H1 (cell line): ENCODE data around the gene CCT5. TPM values are rescaled to one million over a fixed set of nuclear protein-coding genes. Genes with fewer than 3 reads are reported as not detected.

ENCODE experiments used
- CTCF ChIA-PET: fragments of 300-600 bp; sonication (Branson Sonifier 250); formaldehyde crosslinking; loops from one replicate; lab custom pipeline; 2021; ENCODE audit not compliant: partially characterized antibody; lab: Charles Lee
- POLR2A ChIA-PET: fragments of 300-600 bp; sonication (Branson Sonifier 250); formaldehyde crosslinking; loops from one replicate; lab custom pipeline; 2021; ENCODE audit warnings: inconsistent platforms; ENCODE audit not compliant: partially characterized antibody; lab: Charles Lee
- DNase-seq, 2 experiments: peaks; one replicate each; pipeline versions ENCODE4 v3.0.0 to v3.0.0-alpha.2; 2010 to 2022; ENCODE audit warnings: low spot score in 2 of 2, low read depth in 1 of 2, mixed read lengths in 1 of 2
- FAIRE-seq: peaks from 2 replicates; lab custom pipeline; 2011; peaks lifted over from hg19 to GRCh38; lab: Jason Lieb, UNC
- H2AFZ ChIP-seq: 2 replicates; pipeline ENCODE4 v1.8.1; 2012; ENCODE audit warnings: low read length, inconsistent platforms
- H2AK5ac ChIP-seq: 2 replicates; pipeline ENCODE4 v1.6.1; 2013; ENCODE audit warnings: low read depth, low read length
- H2BK120ac ChIP-seq: replicated peaks from 2 replicates; pipeline ENCODE3; 2013; ENCODE audit warnings: low read depth, low read length, inconsistent platforms
- H2BK12ac ChIP-seq: 2 replicates; pipeline ENCODE4 v1.6.1; 2013; ENCODE audit warnings: low read depth, low read length
- H2BK15ac ChIP-seq: 2 replicates; pipeline ENCODE4 v1.6.1; 2013; ENCODE audit warnings: low read length
- H2BK20ac ChIP-seq: 2 replicates; pipeline ENCODE4 v1.6.1; 2013; ENCODE audit warnings: low read length
- H2BK5ac ChIP-seq: 2 replicates; pipeline ENCODE4 v1.6.1; 2013; ENCODE audit warnings: low read depth, low read length
- H3K14ac ChIP-seq: 2 replicates; pipeline ENCODE4 v1.6.1; 2013; ENCODE audit warnings: inconsistent platforms; ENCODE audit not compliant: insufficient read length
- H3K18ac ChIP-seq: 2 replicates; pipeline ENCODE4 v1.6.1; 2013; ENCODE audit warnings: low read length; ENCODE audit errors: extremely low read depth
- H3K23ac ChIP-seq: 2 replicates; pipeline ENCODE4 v1.6.1; 2013; ENCODE audit warnings: inconsistent platforms; ENCODE audit not compliant: insufficient read length
- H3K23me2 ChIP-seq: 2 replicates; pipeline ENCODE4 v1.6.1; 2013; ENCODE audit warnings: low read depth, low read length
- H3K27ac ChIP-seq: 2 replicates; pipeline ENCODE4 v1.6.1; 2011; ENCODE audit warnings: low read depth, low read length, inconsistent platforms
- H3K27me3 ChIP-seq, 4 experiments: replicated peaks in 1 of 4; 1 replicate in 1 of 4; 2 replicates in 3 of 4; pipeline versions ENCODE4 v1.6.1 to v1.8.1; 2011 to 2013; ENCODE audit warnings: low read length in 3 of 4, mild to moderate bottlenecking in 3 of 4, inconsistent platforms in 2 of 4, mixed read lengths in 2 of 4, moderate library complexity in 1 of 4; ENCODE audit not compliant: control insufficient read depth in 3 of 4, insufficient read depth in 3 of 4; ENCODE audit errors: extremely low read depth in 1 of 4
- H3K36me3 ChIP-seq, 4 experiments: 2 replicates each; pipeline versions ENCODE4 v1.6.1 to v1.8.1; 2011 to 2013; ENCODE audit warnings: mild to moderate bottlenecking in 4 of 4, low read length in 3 of 4, moderate library complexity in 2 of 4, control low read depth in 1 of 4, inconsistent platforms in 1 of 4; ENCODE audit not compliant: insufficient read depth in 4 of 4, control insufficient read depth in 2 of 4
- H3K4ac ChIP-seq: replicated peaks from 2 replicates; pipeline ENCODE3; 2013; ENCODE audit warnings: low read length, low read depth, mixed read lengths, inconsistent platforms; ENCODE audit not compliant: insufficient read length
- H3K4me1 ChIP-seq, 4 experiments: replicated peaks in 1 of 4; 1 replicate in 1 of 4; 2 replicates in 3 of 4; pipeline versions ENCODE4 v1.6.1 to v1.8.1; 2011 to 2013; ENCODE audit warnings: low read length in 3 of 4, inconsistent platforms in 2 of 4, mixed read lengths in 1 of 4; ENCODE audit not compliant: insufficient read depth in 4 of 4, control insufficient read depth in 3 of 4
- H3K4me2 ChIP-seq, 2 experiments: 2 replicates each; pipeline versions ENCODE4 v1.6.1 to v1.8.1; 2011 to 2013; ENCODE audit warnings: low read depth in 2 of 2, low read length in 2 of 2, control low read depth in 1 of 2, inconsistent platforms in 1 of 2, mild to moderate bottlenecking in 1 of 2; ENCODE audit not compliant: insufficient read depth in 1 of 2
- H3K4me3 ChIP-seq, 4 experiments: fragments of 200-600, 300-600 bp in 1 of 4; sonication (generic), shearing (Covaris generic), sonication (Bioruptor Twin) in 1 of 4; 2 replicates each; pipeline versions ENCODE4 v1.5.1 to v1.8.1; 2011 to 2016; ENCODE audit warnings: low read length in 4 of 4, low read depth in 3 of 4, control low read depth in 2 of 4, inconsistent platforms in 2 of 4, mild to moderate bottlenecking in 2 of 4, mixed read lengths in 1 of 4, moderate library complexity in 1 of 4; ENCODE audit not compliant: insufficient read depth in 2 of 4; ENCODE audit errors: extremely low read depth in 1 of 4
- H3K56ac ChIP-seq: replicated peaks from 2 replicates; pipeline ENCODE3; 2013; ENCODE audit warnings: low read depth, mild to moderate bottlenecking, mixed read lengths, low read length, inconsistent platforms; ENCODE audit not compliant: insufficient read length
- H3K79me1 ChIP-seq: 2 replicates; pipeline ENCODE4 v1.6.1; 2013; ENCODE audit warnings: low read depth, low read length, control low read depth
- H3K79me2 ChIP-seq, 2 experiments: 2 replicates each; pipeline versions ENCODE4 v1.6.1 to v1.8.1; 2012 to 2013; ENCODE audit warnings: low read length in 2 of 2, mild to moderate bottlenecking in 2 of 2, inconsistent platforms in 1 of 2; ENCODE audit not compliant: insufficient read depth in 2 of 2, control insufficient read depth in 1 of 2
- H3K9ac ChIP-seq, 4 experiments: replicated peaks in 1 of 4; 1 replicate in 1 of 4; 2 replicates in 3 of 4; pipeline versions ENCODE4 v1.6.1 to v1.8.1; 2011 to 2013; ENCODE audit warnings: low read depth in 3 of 4, low read length in 3 of 4, control low read depth in 2 of 4, mild to moderate bottlenecking in 2 of 4, moderate library complexity in 2 of 4, inconsistent platforms in 1 of 4; ENCODE audit errors: extremely low read depth in 1 of 4
- H3K9me3 ChIP-seq, 2 experiments: 2 replicates each; pipeline versions ENCODE4 v1.6.1 to v1.8.1; 2012 to 2013; ENCODE audit warnings: mild to moderate bottlenecking in 2 of 2, moderate library complexity in 2 of 2, control low read depth in 1 of 2, inconsistent platforms in 1 of 2, low read depth in 1 of 2, low read length in 1 of 2, mixed read lengths in 1 of 2; ENCODE audit not compliant: insufficient read depth in 2 of 2
- H4K20me1 ChIP-seq, 2 experiments: replicated peaks in 1 of 2; 2 replicates each; pipeline versions ENCODE3 to v1.8.1; 2011 to 2013; ENCODE audit warnings: inconsistent platforms in 2 of 2, low read length in 2 of 2, mild to moderate bottlenecking in 1 of 2; ENCODE audit not compliant: insufficient read depth in 2 of 2, control insufficient read depth in 1 of 2
- H4K5ac ChIP-seq: 2 replicates; pipeline ENCODE4 v1.6.1; 2013; ENCODE audit warnings: low read length, low read depth, mixed read lengths, inconsistent platforms; ENCODE audit not compliant: insufficient read length
- H4K8ac ChIP-seq: 2 replicates; pipeline ENCODE4 v1.8.0; 2013; ENCODE audit warnings: mild to moderate bottlenecking, moderate library complexity, low read length, inconsistent platforms; ENCODE audit not compliant: insufficient read depth; ENCODE audit errors: extremely low read depth
- H4K91ac ChIP-seq: replicated peaks from 2 replicates; pipeline ENCODE3; 2013; ENCODE audit warnings: low read length, mixed read lengths, inconsistent platforms; ENCODE audit not compliant: insufficient read length
- ASH2L ChIP-seq: fragments of 200-600, 300-600 bp; sonication (generic); IDR thresholded peaks from one replicate; pipeline ENCODE4 v1.7.1; 2017; ENCODE audit warnings: low read length
- BACH1 ChIP-seq: IDR thresholded peaks from 2 replicates; pipeline ENCODE4 v1.6.1; 2012; ENCODE audit warnings: low read length, improper control_type of control experiment
- GABPA ChIP-seq: IDR thresholded peaks from 2 replicates; pipeline ENCODE4 v1.6.1; 2011; ENCODE audit warnings: mild to moderate bottlenecking, low read length, moderate library complexity, borderline replicate concordance; ENCODE audit not compliant: insufficient read depth
- KDM1A ChIP-seq: fragments of 200-600, 300-600 bp; sonication (generic); IDR thresholded peaks from 2 replicates; pipeline ENCODE4 v1.7.1; 2016; ENCODE audit warnings: mild to moderate bottlenecking, low read length, borderline replicate concordance
- NRF1 ChIP-seq: IDR thresholded peaks from 2 replicates; pipeline ENCODE4 v1.6.1; 2011; ENCODE audit warnings: mild to moderate bottlenecking, low read depth, low read length, improper control_type of control experiment
- POLR2AphosphoS5 ChIP-seq: IDR thresholded peaks from 2 replicates; pipeline ENCODE4 v1.6.1; 2011; ENCODE audit warnings: low read depth, low read length
- RNF2 ChIP-seq: fragments of 200-900, 300-1000 bp; sonication (generic); IDR thresholded peaks from 2 replicates; pipeline ENCODE4 v1.7.1; 2016; ENCODE audit warnings: borderline replicate concordance, low read depth, mild to moderate bottlenecking, antibody characterized with exemption, low read length; ENCODE audit not compliant: poor library complexity, severe bottlenecking; ENCODE audit errors: missing control alignments
- RXRA ChIP-seq: IDR thresholded peaks from 2 replicates; pipeline ENCODE4 v1.6.1; 2011; ENCODE audit warnings: low read depth, mild to moderate bottlenecking, low read length, moderate library complexity; ENCODE audit not compliant: insufficient read depth
- SIX5 ChIP-seq: IDR thresholded peaks from 2 replicates; pipeline ENCODE4 v1.6.1; 2011; ENCODE audit warnings: mild to moderate bottlenecking, low read depth, low read length
- TAF1 ChIP-seq: IDR thresholded peaks from 2 replicates; pipeline ENCODE4 v1.6.1; 2011; ENCODE audit warnings: mild to moderate bottlenecking, low read depth, low read length
- TCF12 ChIP-seq: IDR thresholded peaks from 2 replicates; pipeline ENCODE4 v1.6.1; 2011; ENCODE audit warnings: low read depth, mild to moderate bottlenecking, low read length
- WGBS, 2 experiments: shearing (Covaris generic) in 1 of 2; methylation state at CpG; one replicate each; pipeline versions ENCODE4 v1.1.6 to v1.1.7; 2013 to 2015; ENCODE audit warnings: low lambda C conversion rate in 2 of 2, mixed read lengths in 2 of 2, inconsistent platforms in 1 of 2, low coverage in 1 of 2, missing lambda C conversion rate in 1 of 2; ENCODE audit not compliant: insufficient replicate concordance in 2 of 2, insufficient coverage in 1 of 2, insufficient read length in 1 of 2; ENCODE audit errors: extremely low coverage in 1 of 2, missing lambda C conversion rate in 1 of 2; 5-methylcytosine and 5-hydroxymethylcytosine counted together
- polyA plus RNA-seq, 7 experiments: library from polyadenylated mRNA; depleted of rRNA in 3 of 7; stranded (reverse) in 5 of 7; unstranded in 2 of 7; fragments of >200 nt in 5 of 7; fragments of 200-250 nt in 2 of 7; gene quantifications; 1 replicate in 5 of 7; 2 replicates in 1 of 7; 4 replicates in 1 of 7; pipeline versions ENCODE4 v1.2.1 to v1.2.3, GENCODE V29; 2011 to 2013; ENCODE audit warnings: missing spikeins in 2 of 7, mixed read lengths in 2 of 7
- total RNA-seq: library from RNA; stranded (reverse); fragmentation: NEBNext Ultra II Directional; extraction: Animal tissue kit (Norgen Biotek cat#: 25700); gene quantifications from 2 replicates; pipeline ENCODE4 v1.2.1, GENCODE V29; 2021
- TF ChIP-seq, protein P1 (sequence below): IDR thresholded peaks from 2 replicates; pipeline ENCODE4 v1.6.1; 2012; ENCODE audit warnings: inconsistent platforms

Gene CCT5
- total and polyA plus RNA-seq, 2 of the 8 experiments (the other 6 are each of a cell fraction or from before 2014, with no cell fraction given), result 425 to 549 TPM

DNA sequence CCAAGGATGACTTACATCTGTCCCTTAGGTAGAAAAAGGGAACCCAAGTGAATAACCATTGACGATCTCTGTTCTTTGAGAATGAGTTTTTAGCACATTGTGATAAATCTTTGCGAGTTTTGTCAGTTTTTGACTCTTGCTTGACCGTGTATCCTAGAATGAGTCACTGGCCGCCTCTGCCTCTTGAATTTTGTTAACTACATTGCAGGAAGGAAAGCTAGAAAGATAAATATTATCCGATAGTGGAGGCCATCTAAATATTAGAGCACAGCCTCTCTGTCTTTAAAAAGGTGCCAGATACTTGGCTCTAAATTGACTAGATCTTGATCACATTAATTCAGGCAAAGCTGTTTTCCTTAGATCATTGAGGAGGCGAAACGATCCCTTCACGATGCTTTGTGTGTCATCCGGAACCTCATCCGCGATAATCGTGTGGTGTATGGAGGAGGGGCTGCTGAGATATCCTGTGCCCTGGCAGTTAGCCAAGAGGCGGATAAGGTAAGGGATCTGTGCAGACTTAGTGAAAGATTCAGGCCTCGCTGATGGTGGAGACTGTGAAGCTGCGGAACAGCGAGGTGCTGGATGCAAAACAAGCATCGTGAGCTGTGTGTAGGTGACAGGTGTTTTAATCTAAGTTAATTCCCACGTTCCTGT, 12.2 kb downstream of the CCT5 start:
- FAIRE-seq (no peak), DNase-seq (no peak)
- Histone ChIP-seq H3K4me1 (no peaks in the 10 kb centered on the region), H3K79me2 (peaks cover 0 to 3% of the 10 kb centered on the region in 2 experiments; a peak in 1 of 4 replicates), H3K36me3 (peaks cover 50 to 86% (median 80%) of the 10 kb centered on the region in 4 experiments), H4K8ac (no peak overlapping the region; the same call in 1 of the 2 replicates), H3K4me2 (no peak overlapping the region), H3K4me3 (no peak overlapping the region), H3K4ac (no peak overlapping the region), H4K91ac (no peak overlapping the region), H3K23ac (no peak overlapping the region), H3K27ac (no peak overlapping the region), H3K9me3 (no peaks in the 10 kb centered on the region), H2BK5ac (no peak overlapping the region), H2BK20ac (no peak overlapping the region), H3K79me1 (peaks cover 5% of the 10 kb centered on the region; the same call in 1 of the 2 replicates), H2AFZ (no peak overlapping the region), H2BK12ac (no peak overlapping the region), H2BK120ac (no peak overlapping the region), H4K20me1 (peaks cover 3 to 22% of the 10 kb centered on the region in 2 experiments), H3K27me3 (no peaks in the 10 kb centered on the region), H3K14ac (no peak overlapping the region), H4K5ac (no peak overlapping the region), H3K56ac (no peak overlapping the region), H3K18ac (no peak overlapping the region), H3K23me2 (no peaks in the 10 kb centered on the region), H3K9ac (no peak overlapping the region), H2AK5ac (no peak overlapping the region), H2BK15ac (no peak overlapping the region)
- ChIA-PET POLR2A (interaction anchor here (1.5 to 9.4 kb wide), 3 partner anchors 8 to 22 kb away, joined by 3 to 128 read pairs (median 5); partner anchors contain the start of genes ATPSCKMT and CCT5), CTCF (interaction anchor here (1.4 to 1.6 kb wide), 2 partner anchors 14 to 22 kb away, joined by 3 to 5 read pairs; no protein-coding TSS in a partner anchor)
- TF ChIP-seq SIX5, result no peak
- TF ChIP-seq TCF12, result no peak
- TF ChIP-seq, protein P1, sequence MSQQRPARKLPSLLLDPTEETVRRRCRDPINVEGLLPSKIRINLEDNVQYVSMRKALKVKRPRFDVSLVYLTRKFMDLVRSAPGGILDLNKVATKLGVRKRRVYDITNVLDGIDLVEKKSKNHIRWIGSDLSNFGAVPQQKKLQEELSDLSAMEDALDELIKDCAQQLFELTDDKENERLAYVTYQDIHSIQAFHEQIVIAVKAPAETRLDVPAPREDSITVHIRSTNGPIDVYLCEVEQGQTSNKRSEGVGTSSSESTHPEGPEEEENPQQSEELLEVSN, result no peak
- TF ChIP-seq BACH1, result no peak
- TF ChIP-seq NRF1, result no peak
- TF ChIP-seq TAF1, result no peak
- TF ChIP-seq POLR2AphosphoS5, result no peak; the same call in 1 of the 2 replicates
- TF ChIP-seq RNF2, result no peak
- no peak for TF ChIP-seq RXRA
- TF ChIP-seq ASH2L, result no peak
- TF ChIP-seq KDM1A, result no peak
- TF ChIP-seq GABPA, result no peak
- 86% methylated on average over 18 of the region's 18 CpGs; no CpG with 5 or more reads in 1 of the 2 experiments for WGBS, 2 experiments
